ENCODE data around the gene ASAP3.

DNA sequence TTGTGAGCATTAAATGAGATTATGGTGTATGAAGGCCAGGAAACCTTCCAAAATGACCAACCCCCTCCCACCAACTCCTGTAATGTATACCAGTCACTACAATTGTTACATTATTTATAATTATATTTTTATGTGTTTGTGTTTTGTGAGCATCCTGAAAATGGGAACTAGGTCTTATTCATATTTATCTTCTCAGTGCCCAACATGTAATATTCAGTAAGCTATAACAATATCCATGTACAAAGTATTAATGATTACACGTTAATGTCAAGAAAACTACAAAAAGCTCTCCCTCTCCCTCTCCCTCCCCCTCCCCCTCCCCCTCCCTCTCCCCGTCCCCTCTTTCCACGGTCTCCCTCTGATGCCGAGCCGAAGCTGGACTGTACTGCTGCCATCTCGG is 19.0 kb upstream of the ASAP3 start:
- TF ChIP-seq ZNF317 (CRISPR knock-in tag; IDR thresholded peaks at IDR 0.05; ENCODE audit: borderline replicate concordance, low read depth) (no peak), AFF4 (CRISPR knock-in tag; IDR thresholded peaks at IDR 0.05; ENCODE audit: borderline replicate concordance) (no peak), MAX (CRISPR knock-in tag; IDR thresholded peaks at IDR 0.05) (no peak), CTCF (IDR thresholded peaks at IDR 0.05) (no peak), NFYB (CRISPR knock-in tag; conservative IDR thresholded peaks at IDR 0.05; ENCODE audit: low read depth) (no peak)
- TF ChIP-seq, protein P1, sequence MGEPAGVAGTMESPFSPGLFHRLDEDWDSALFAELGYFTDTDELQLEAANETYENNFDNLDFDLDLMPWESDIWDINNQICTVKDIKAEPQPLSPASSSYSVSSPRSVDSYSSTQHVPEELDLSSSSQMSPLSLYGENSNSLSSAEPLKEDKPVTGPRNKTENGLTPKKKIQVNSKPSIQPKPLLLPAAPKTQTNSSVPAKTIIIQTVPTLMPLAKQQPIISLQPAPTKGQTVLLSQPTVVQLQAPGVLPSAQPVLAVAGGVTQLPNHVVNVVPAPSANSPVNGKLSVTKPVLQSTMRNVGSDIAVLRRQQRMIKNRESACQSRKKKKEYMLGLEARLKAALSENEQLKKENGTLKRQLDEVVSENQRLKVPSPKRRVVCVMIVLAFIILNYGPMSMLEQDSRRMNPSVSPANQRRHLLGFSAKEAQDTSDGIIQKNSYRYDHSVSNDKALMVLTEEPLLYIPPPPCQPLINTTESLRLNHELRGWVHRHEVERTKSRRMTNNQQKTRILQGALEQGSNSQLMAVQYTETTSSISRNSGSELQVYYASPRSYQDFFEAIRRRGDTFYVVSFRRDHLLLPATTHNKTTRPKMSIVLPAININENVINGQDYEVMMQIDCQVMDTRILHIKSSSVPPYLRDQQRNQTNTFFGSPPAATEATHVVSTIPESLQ (CRISPR knock-in tag; IDR thresholded peaks at IDR 0.05) = no peak

Measured in WTC11 (cell line).